NCI-H82 treated with DMSO at 0.1 percent for 48 hours (cell line): ENCODE data around the gene CPNE2.

Source experiments
- DNase-seq: peaks from one replicate; lab custom pipeline; 2025; ENCODE audit not compliant: unreplicated experiment; lab: John Stamatoyannopoulos, UW

CPNE2 gene

DNA sequence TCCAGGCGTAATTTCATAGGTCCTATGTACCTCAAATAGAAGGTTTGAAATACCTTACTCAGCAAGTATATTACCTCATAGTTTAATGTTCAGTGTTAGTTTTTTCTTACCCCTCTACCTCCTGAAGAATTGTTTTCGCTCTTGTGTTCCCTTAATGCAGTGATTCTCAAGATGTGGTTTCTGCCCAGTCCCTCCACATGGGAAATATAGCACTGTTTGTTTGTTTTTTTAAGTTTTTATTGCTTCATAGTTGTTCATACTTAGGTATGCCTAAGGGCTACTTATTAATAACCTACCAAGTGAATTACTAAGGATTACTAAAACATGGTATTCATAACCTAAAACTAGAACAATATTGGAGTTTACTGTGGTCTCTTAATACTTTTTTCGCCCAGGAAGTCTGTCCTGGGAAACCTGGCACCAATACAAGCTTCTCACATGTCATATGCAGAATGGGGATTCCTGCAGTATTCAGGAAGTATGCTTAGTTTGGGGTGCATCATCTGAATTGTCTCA lies 98.7 kb downstream of the CPNE2 start:
- DNase-seq, result no peak

DNA sequence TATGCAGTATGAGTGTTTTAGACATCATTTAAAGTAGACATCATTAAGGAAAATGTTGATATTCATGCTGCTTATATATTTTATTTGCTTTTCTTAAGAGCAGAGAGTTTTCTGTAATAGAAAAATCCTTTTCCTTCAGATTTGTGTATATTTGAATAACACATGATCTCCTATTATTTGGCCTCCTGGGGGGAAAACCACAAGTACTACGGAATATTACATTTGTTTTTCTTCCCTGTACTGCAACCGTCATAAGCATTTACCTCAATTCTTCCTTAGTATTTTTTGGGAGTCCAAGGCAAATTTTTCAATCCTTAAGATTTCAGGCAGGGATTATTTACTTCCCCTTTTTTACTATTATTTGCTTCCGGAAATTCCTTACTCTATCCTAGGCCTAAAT lies 99.8 kb downstream of the CPNE2 start:
- no peak for DNase-seq

DNA sequence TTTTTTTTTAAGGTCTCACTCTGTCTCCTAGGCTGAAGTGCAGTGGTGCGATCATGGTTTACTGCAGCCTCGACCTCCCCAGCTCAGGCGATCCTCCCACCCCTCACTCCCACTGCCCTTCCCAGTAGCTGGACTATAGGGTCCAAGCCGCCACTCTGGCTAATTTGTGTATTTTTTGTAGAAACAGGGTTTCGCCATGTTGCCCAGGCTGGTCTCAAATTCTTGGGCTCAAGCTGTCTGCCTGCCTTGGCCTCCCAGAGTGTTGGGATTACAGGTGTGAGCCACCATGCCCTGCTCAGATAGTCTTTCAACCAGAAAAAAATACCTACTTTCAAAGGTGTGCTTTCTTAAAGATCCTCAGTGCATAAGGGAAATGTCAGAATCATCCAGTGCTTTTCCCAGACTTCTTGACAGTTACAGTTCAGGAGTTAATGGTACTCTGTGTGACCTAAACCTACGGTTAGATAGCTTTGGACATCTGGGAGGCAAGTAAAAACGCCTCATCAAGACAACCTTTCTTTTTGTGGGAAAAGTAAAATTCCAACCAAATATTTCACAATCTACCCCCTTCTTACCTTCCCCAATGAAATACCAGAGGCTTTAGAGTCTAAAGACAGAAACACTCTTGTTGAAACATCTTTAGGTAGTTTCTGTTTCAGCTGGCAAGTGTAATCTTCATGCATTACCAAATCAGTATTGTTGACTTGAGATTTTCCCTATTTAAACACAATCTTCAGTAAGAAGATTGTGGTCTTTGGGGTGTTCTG lies 100.5 kb downstream of the CPNE2 start:
- DNase-seq, result no peak

DNA sequence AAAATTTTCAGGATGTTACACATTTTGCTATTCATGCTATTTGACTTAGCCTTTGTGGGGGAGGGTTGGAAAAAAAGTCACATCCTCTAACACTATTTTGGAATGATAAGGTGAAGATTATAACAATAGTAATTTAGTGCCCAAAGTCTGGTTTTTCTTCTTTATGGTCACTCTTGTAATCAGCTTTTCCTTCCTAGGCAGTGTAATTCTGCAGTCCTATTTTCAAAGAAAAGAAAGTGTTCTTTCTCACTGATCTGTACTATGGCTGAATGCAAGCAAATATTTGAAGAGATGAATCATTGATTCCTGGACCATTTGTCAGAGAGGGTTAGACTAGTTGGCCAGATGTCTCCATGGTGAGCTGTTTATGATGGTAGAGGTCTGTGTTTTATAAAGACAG lies 102.1 kb downstream of the CPNE2 start:
- no peak for DNase-seq

DNA sequence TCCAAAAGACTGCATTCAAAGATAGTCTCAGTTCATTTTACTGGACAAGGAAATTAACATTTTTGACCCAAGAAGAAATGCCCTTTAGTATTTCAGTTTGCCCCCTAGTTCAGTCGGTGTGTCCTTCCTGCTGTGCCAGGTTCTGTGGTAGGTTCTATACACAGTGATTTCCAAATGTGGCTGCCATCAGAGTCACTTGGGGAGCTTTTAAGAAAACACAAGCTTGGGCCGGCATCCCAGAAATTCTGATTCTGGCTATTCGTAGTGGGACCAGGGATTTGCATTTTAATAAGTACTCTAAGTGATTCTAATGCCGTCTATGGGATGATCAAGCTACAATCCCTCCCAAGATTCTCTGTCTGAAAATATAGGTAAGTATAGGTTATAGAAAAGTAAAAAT lies 103.9 kb downstream of the CPNE2 start:
- no peak for DNase-seq

DNA sequence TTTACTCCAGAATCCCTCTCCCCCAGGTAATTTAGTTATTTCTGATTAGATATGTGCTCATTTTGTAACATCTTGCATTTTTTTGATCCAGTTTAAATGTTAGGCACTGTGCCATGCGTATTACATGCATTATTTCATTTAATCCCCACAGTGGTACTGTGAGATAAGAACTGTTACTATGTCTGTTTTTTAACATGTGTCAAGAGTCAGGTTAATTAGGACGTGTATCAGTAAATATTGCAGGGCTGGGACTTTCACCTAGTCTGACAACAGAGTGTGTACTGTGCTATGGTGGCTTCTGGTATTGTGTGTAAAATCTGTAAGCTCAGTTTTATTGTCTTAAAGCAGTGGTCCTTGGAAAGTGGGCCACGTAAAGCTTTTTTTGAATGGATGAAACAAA lies 104.4 kb downstream of the CPNE2 start:
- DNase-seq, result no peak
